Thoracic aorta (tissue), 2 donors: ENCODE results near the gene CD164L2. TPM values are rescaled to one million over a fixed set of nuclear protein-coding genes. Genes with fewer than 3 reads are reported as not detected.

Experiments
- ATAC-seq: fragments of 150-250 bp; one replicate; pipeline ENCODE4 v1.8.0; 2017; ENCODE audit warnings: low read depth; ENCODE audit not compliant: insufficient number of reproducible peaks, low FRiP score
- DNase-seq: peaks from one replicate; pipeline ENCODE4 v3.0.0-alpha.2; 2020; ENCODE audit warnings: low spot score
- H3K27ac ChIP-seq, 2 donors: fragments of 200-600 bp; sonication (generic); 1 replicate in 1 of 2; 2 replicates in 1 of 2; pipeline ENCODE4 v1.5.1; 2016; ENCODE audit warnings: mild to moderate bottlenecking in 2 of 2, moderate library complexity in 2 of 2
- H3K27me3 ChIP-seq: fragments of 200-600 bp; sonication (generic); replicated peaks from 2 replicates; pipeline ENCODE4 v1.6.0; 2016; ENCODE audit warnings: mild to moderate bottlenecking; ENCODE audit not compliant: insufficient read depth
- H3K36me3 ChIP-seq: fragments of 200-600 bp; sonication (generic); one replicate; pipeline ENCODE4 v1.5.1; 2016
- H3K4me1 ChIP-seq, 2 donors: fragments of 200-600 bp; sonication (generic); 1 replicate in 1 of 2; 2 replicates in 1 of 2; pipeline versions ENCODE4 v1.5.1 to v1.6.0; 2016; ENCODE audit warnings: low read depth in 2 of 2, mild to moderate bottlenecking in 1 of 2; ENCODE audit not compliant: control insufficient read depth in 1 of 2
- H3K4me3 ChIP-seq: fragments of 200-600 bp; sonication (generic); 2 replicates; pipeline ENCODE4 v1.5.1; 2016; ENCODE audit warnings: mild to moderate bottlenecking
- H3K9me3 ChIP-seq: fragments of 200-600 bp; sonication (generic); 2 replicates; pipeline ENCODE4 v1.5.1; 2016
- CTCF ChIP-seq: fragments of 200-600 bp; sonication (generic); IDR thresholded peaks from one replicate; pipeline ENCODE4 v1.5.1; 2019; ENCODE audit warnings: antibody characterized with exemption
- total RNA-seq, 2 donors: library from RNA; depleted of rRNA; stranded (reverse); fragments of >200 nt; gene quantifications; one replicate each; pipeline versions ENCODE4 v1.1.0 to v1.2.3, GENCODE V29; 2016

The CD164L2 gene
- total RNA-seq, 2 donors from 2014 or later: not detected

DNA sequence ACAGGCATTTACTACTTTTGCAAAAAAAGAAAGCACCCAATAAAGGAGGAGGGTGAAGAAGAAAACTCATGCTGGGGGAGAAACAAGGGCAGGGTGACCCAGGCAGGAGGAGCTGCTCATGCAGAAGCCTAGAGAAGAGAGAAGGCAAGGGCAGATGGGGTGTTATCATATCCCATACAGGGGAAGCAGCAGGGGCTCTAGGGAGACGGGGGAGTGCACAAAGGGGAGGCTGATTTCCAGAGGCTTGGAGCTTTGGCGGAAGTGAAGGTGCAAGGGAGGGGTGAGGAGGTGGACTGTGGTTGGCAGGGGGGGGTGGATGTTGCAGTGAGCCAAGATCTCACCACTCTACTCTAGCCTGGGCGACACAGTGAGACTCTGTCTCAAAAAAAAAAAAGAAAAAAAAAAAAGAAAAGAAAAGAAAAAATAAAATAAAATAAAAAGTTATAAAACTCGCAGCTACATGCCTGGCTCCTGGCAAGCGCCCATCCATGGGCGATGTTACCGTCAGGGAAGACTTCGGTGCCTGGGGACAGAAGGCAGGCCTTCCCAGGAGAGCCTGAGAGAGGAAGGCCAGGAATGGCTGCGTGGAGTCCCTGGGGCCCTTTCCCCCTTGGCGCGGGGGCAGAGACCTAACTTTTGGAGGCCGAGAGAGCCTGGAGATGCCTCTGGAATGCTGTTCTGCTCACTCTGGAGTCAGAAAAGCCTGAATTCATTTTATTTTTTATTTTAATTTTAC lies 5.2 kb downstream of the CD164L2 start:
- no peak overlapping the region for H3K4me3 ChIP-seq
- TF ChIP-seq CTCF: no peak
- DNase-seq (no peak), ATAC-seq (no peak)
- H3K27me3 ChIP-seq: no peaks in the 10 kb centered on the region
- no peaks in the 10 kb centered on the region for H3K9me3 ChIP-seq
- no peaks in the 10 kb centered on the region for H3K4me1 ChIP-seq
- H3K27ac ChIP-seq: no peak overlapping the region
- H3K36me3 ChIP-seq: no peaks in the 10 kb centered on the region

- Histone ChIP-seq H3K4me3 (no peak within 1 kb of the TSS), H3K27me3 (no peaks in the 10 kb centered on the region), H3K4me1 (no peaks in the 10 kb centered on the region), H3K27ac (no peak within 1 kb of the TSS), H3K9me3 (no peaks in the 10 kb centered on the region), H3K36me3 (no peaks in the 10 kb centered on the region)
- ATAC-seq (no peak), DNase-seq (no peak)
- no peak for TF ChIP-seq CTCF
Observed at GRCh38 chr1:27374362-27375086, 8.6 kb downstream of the CD164L2 start, which contains the start of gene FCN3. Gene FCN3 (minus strand): TSS chr1:27374824. CDS start chr1:27374818, 6 bp downstream.

DNA sequence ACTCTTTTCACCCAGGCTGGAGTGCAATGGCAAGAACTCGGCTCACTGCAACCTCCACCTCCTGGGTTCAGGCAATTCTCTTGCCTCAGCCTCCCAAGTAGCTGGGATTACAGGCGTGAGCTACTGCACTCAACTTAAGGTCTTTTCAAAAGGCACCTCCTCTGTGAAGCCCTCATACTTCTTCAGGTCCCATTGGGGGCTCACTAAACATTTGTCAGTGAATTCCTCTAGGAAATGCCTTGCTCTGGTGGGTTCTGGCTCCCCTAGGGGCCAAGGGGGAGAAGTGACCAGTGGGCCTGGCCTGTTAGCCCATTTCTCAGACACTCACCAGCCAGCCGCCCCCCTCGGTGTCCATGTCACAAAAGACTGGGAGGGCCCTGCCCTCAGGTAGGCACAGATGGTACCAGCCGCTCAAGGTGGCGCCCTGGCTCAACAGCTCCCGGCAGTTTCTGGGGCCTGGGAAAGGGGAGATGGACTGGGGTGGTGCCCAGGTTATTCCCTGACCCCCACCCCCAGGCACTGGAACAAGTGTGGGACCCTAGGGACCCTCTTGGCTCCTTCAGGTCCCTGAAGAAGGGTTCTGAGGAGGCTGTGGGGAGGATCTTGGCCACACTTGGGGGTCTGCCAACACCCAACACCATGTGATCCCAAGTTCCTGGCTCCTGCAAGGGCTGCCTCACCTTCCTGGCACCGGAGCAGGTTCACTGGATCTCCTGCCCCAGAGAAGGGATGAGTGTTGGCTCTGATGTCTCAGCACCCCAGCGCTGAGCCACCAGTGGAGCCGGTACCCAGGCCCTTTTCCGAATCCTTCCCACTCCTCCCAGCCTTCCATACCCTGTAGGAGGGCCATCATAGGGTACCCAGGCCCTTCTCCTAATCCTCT lies 10.1 kb downstream of the CD164L2 start:
- H3K9me3 ChIP-seq: no peaks in the 10 kb centered on the region
- no peak for ATAC-seq
- no peaks in the 10 kb centered on the region for H3K27me3 ChIP-seq
- no peaks in the 10 kb centered on the region for H3K36me3 ChIP-seq
- DNase-seq: no peak
- H3K4me3 ChIP-seq: no peak overlapping the region
- H3K27ac ChIP-seq: no peak overlapping the region
- peaks cover 0 to 10% of the 10 kb centered on the region in 2 donors for H3K4me1 ChIP-seq
- TF ChIP-seq CTCF: no peak

DNA sequence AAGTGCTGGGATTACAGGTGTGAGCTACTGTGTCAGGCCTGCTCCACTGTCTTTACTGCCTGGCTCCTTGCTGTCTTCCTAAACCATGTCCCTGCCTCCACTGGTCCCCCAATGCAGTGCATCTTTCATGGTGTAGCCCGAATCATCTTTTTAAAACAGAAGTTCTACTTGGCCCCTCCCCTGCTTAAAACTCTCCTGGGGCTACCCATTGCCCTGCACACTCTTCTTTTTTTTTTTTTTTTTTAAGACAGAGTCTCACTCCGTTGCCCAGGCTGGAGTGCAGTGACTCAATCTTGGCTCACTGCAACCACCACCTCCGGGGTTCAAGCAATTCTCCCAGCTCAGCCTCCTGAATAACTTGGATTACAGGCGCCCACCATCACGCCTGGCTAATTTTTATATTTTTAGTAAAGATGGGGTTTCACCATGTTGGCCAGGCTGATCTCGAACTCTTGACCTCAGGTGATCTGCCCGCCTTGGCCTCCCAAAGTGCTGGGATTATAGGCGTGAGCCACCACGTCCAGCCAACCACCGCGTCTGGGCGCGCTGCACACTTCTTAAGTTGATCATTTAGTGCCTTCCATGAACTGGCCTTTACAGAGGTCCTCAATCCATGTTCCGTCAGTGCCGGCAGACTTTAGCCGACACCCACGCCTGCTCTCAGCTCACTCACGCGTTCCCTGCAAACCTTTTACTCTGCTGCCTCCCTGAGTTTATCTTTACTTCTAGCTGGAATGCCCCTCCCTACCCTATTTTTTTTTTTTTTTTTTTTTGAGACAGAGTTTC lies 10.9 kb downstream of the CD164L2 start:
- H3K36me3 ChIP-seq: no peaks in the 10 kb centered on the region

More for the DNA sequence above, 10.9 kb downstream of the CD164L2 start:
- H3K4me1 ChIP-seq: peaks cover 7 to 19% of the 10 kb centered on the region in 2 donors
- no peaks in the 10 kb centered on the region for H3K27me3 ChIP-seq
- no peak overlapping the region for H3K4me3 ChIP-seq
- H3K27ac ChIP-seq: no peak overlapping the region
- H3K9me3 ChIP-seq: no peaks in the 10 kb centered on the region
- ATAC-seq (no peak), DNase-seq (no peak)
- no peak for TF ChIP-seq CTCF
